ENCODE data around the gene SLC52A3. TPM values are rescaled to one million over a fixed set of nuclear protein-coding genes. Genes with fewer than 3 reads are reported as not detected.
"Not testable (repeated sequence)": the region's sequence is repeated elsewhere in the genome, so short reads cannot be mapped to it uniquely, and the experiment has no call there.

SLC52A3 gene
- total RNA-seq, 1 experiment from 2014 or later = 33.7 TPM

- peak; percentile 23 for DNase-seq (ENCODE audit: low spot score)
These were observed 39.9 kb downstream of the SLC52A3 start for GRCh38 chr20:728256-728944.

- no peak for DNase-seq (ENCODE audit: low spot score)
These were observed 42.1 kb downstream of the SLC52A3 start for GRCh38 chr20:726160-726559.

GRCh38 chr20:725491-725890, 42.8 kb downstream of the SLC52A3 start:
- DNase-seq (ENCODE audit: low spot score) = no peak

DNA sequence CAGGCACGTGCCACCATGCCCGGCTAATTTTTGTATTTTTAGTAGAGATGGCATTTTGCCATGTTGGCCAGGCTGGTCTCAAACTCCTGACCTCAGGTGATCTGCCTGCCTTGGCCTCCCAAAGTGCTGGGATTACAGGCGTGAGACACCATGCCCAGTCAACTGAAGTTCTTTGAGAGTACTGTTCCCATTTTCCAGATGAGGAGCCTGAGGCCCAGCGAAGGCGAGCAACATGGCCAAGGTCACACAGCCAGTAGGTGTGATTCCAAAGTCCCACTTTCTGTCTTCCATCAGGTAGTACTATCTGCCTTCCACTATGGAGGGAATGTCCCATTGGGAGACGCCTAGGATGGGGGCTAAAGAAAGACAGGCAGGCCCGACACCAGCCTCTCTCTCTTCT, 43.5 kb downstream of the SLC52A3 start:
- DNase-seq (ENCODE audit: low spot score) = not testable (repeated sequence)

DNA sequence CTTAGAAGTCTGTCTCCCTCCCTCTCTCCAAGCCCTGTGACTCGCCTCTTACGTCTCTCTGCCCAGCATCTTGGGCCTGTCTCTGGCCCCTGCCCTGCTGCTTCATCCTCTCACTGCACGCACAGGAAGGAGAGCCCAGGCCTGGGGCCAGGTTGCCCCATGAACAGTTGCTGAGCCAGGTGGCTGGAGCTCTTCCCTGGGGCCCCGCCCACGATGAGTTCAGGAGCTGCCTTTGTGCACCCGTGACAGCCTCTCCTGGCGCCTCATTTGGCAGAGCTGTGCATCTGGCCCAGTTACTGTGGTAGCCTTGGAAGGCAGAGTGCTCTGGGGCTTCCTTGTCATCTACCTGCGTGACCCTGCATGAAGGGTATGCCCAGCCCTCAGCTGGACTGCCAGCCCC, 44.5 kb downstream of the SLC52A3 start:
- DNase-seq (ENCODE audit: low spot score) = no peak

DNA sequence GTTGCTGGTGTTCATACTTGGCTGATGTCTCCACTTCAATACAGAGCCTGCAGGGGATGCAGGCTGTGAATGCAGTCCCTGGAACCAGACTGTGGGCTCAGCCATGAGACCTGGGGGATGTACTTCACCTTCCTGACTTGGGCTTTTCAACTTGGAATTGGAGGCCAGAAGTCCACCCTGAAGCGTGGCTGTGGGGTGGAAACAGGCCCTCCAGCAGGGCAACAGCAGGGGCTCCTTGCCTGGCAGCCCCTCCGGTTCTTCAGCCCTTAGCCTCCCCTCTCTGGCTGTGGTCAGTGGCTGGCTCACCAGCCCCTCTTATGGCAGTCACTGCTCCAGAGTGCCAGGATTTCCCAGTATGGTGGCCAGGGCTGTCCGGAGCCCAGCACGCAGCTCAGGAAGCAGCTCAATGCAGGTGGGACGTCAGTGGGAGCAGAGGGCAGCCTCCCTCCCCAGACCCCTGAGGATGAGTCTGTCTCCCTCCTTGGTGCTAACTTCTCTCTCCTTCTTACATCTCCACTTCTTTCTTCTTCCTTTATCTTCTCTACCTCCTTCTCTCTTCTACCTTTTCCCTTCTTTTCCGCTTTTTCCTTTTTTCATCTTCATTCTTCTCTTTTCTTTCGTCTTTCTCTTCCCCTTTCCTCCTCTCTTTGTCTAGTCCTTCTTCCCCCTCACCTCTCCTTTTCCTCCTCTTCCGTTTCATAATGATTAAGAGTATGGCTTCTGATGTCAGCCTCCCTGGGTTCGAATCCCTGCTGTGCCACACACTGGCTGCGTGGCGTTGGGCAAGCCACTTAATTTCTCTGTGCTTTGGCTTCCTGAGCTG, 45.3 kb downstream of the SLC52A3 start:
- no peak for DNase-seq (ENCODE audit: low spot score)

GRCh38 chr20:721876-722275, 46.4 kb downstream of the SLC52A3 start:
- no peak for DNase-seq (ENCODE audit: low spot score)

DNA sequence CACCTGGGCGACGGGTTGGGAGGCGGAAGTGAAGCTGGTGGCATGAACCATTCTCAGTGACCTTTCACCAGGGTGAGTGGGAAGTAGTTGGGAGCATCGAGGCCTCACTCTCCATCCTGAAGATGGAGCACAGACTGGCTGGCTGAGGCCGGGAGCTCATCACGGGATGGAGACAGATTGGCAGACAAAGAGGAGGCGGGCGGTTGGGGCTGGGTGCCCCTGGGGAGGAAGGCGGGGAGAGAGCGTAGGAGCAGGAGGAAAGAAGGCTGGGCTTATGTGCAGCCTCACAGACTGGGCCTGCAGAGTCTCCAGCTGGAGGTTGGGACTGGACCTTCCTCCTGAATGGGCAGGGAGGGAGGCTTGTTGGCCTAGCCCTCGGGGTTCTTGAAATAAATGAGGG, 48.5 kb downstream of the SLC52A3 start:
- DNase-seq (ENCODE audit: low spot score) = no peak

DNA sequence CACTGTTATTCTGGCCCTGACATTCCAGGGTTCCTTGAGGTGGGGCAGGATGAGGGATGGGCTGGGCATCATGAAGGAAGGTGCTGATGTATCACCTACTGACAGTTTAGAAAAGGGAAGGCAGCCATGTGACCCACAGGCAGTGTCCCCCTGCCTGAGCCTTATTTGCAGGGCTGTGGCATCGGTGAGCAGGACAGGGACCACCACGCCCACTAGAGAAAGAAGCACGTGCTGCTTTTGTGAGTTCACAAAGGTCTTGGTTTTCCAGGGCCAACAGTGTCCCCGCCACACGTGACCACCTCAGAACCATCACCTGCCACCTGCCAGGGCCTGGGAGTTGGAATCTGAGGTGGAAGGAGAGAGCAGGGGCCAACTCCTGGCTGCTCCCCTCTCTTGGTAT, 49.2 kb downstream of the SLC52A3 start:
- no peak for DNase-seq (ENCODE audit: low spot score)

- no peak for DNase-seq (ENCODE audit: low spot score)
These were observed 50.5 kb downstream of the SLC52A3 start for GRCh38 chr20:717832-718231.

GRCh38 chr20:717271-717670, 51.0 kb downstream of the SLC52A3 start:
- DNase-seq (ENCODE audit: low spot score) = no peak

- DNase-seq (ENCODE audit: low spot score) = no peak
These were observed 53.8 kb downstream of the SLC52A3 start for GRCh38 chr20:714453-714852.

DNA sequence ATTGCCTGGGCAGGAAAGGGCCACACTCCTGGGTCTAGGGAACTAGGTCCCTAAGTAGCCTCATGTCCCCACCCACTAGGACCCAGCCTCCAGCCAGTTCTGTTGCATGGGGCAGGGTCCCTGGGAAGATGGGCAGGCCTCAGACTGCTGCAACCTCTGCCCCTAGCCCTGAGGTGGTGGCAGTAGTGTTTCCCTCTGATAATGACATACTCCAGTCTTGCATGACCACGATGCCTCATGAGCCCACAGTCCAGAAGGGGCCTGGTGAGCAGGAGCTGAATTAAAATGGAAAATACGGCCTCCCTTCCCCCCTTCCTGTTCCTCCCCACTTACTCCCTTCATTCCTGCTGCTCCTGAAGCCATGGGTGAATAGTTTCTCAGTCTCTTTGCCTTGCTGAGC, 56.7 kb downstream of the SLC52A3 start:
- DNase-seq (ENCODE audit: low spot score) = no peak

DNA sequence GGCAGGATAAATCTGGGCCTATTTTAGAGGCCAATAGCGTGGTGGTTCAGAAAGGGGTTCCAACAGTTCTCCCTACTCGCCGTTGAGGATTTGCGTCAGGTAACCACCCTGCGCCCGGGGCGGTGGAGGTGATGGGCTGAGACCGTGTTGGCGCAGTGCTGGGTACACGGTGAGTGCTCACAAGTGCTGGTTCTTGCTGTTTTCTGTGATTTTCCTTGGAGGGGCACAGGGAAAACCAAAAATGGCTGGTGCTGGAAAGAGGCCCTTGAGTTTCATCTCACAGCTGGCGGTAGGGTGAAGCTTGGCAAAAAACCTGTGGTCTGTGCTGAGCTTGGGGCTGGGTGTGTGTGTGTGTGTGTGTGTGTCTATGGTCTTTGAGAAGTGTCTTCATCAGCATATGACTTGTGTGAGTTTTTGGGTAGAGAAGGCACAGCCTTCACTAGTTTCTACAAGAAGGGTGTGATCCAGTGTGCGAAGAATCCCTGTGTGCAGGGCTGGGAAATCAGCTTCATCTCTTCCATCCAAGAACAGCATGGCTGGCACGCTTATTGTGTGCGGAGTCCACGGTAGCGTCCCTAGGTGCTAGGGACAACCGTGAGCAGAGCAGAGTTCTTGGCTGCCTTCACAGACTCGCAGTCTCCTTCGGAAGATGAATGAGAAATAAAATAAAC, 57.4 kb downstream of the SLC52A3 start:
- DNase-seq (ENCODE audit: low spot score) = no peak

Other genes starting within 250 kb of the SLC52A3 start
- 81.7 and 89.6 TPM in 2 replicates for gene CSNK2A1, start 224.7 kb downstream of the SLC52A3 start, total RNA-seq (2014; rRNA removed; shearing (Covaris generic))
- not detected in 2 replicates for gene TCF15, start 158.2 kb downstream of the SLC52A3 start, total RNA-seq (2014; rRNA removed; shearing (Covaris generic))
- 56.4 and 65.1 TPM in 2 replicates for gene SRXN1, start 115.3 kb downstream of the SLC52A3 start, total RNA-seq (2014; rRNA removed; shearing (Covaris generic))
- gene SCRT2, start 92.7 kb downstream of the SLC52A3 start, total RNA-seq (2014; rRNA removed; shearing (Covaris generic)) = not detected in 2 replicates
- gene FAM110A, start 65.2 kb upstream of the SLC52A3 start, total RNA-seq (2014; rRNA removed; shearing (Covaris generic)) = 34.5 and 37.1 TPM in 2 replicates
- not detected in 2 replicates for gene ANGPT4, start 147.8 kb upstream of the SLC52A3 start, total RNA-seq (2014; rRNA removed; shearing (Covaris generic))
- not detected in 2 replicates for gene RSPO4, start 233.8 kb upstream of the SLC52A3 start, total RNA-seq (2014; rRNA removed; shearing (Covaris generic))

Measured in HT-29 (cell line).